GM23338 (cell line): ENCODE measurements around the gene AUH. TPM values are rescaled to one million over a fixed set of nuclear protein-coding genes. Genes with fewer than 3 reads are reported as not detected.

Source experiments
- ATAC-seq: fragments of 200-7000 bp; cut with Tn5 transposase; 3 replicates; pipeline ENCODE4 v1.9.1; 2020
- DNase-seq: peaks from one replicate; pipeline ENCODE4 v3.0.0-alpha.2; 2015; ENCODE audit warnings: low spot score
- H2AFZ ChIP-seq: fragments of 200-600 bp; sonication (generic); 2 replicates; pipeline ENCODE4 v1.8.0; 2016; ENCODE audit warnings: antibody characterized with exemption, mild to moderate bottlenecking, moderate library complexity
- H3F3A ChIP-seq: fragments of 200-600 bp; sonication (generic); replicated peaks from 2 replicates; pipeline ENCODE4 v1.8.0; 2017; ENCODE audit warnings: antibody characterized with exemption, mixed run types, low read depth
- H3K27ac ChIP-seq: fragments of 200-600 bp; sonication (generic); 2 replicates; pipeline ENCODE4 v1.6.1; 2016; ENCODE audit warnings: low read depth
- H3K27me3 ChIP-seq: fragments of 200-600 bp; sonication (generic); 2 replicates; pipeline ENCODE4 v1.8.0; 2016; ENCODE audit warnings: mild to moderate bottlenecking, mixed run types, moderate library complexity; ENCODE audit not compliant: insufficient read depth
- H3K36me3 ChIP-seq: fragments of 200-600 bp; sonication (generic); 2 replicates; pipeline ENCODE4 v1.8.0; 2016; ENCODE audit warnings: mild to moderate bottlenecking; ENCODE audit not compliant: insufficient read depth
- H3K4me1 ChIP-seq: fragments of 200-600 bp; sonication (generic); 2 replicates; pipeline ENCODE4 v1.8.0; 2016; ENCODE audit warnings: mild to moderate bottlenecking, moderate library complexity; ENCODE audit not compliant: insufficient read depth
- H3K4me2 ChIP-seq: fragments of 200-600 bp; sonication (generic); 2 replicates; pipeline ENCODE4 v1.7.1; 2017; ENCODE audit warnings: mixed run types
- H3K4me3 ChIP-seq: fragments of 200-600 bp; sonication (generic); 2 replicates; pipeline ENCODE4 v1.6.1; 2016; ENCODE audit warnings: mixed run types
- H3K79me2 ChIP-seq: fragments of 200-600 bp; sonication (generic); replicated peaks from 2 replicates; pipeline ENCODE4 v1.8.0; 2017; ENCODE audit warnings: mild to moderate bottlenecking; ENCODE audit not compliant: insufficient read depth
- H3K9me2 ChIP-seq: fragments of 200-600 bp; sonication (generic); 2 replicates; pipeline ENCODE4 v1.8.0; 2017; ENCODE audit not compliant: insufficient read depth
- H4K20me1 ChIP-seq: fragments of 200-600 bp; sonication (generic); replicated peaks from 2 replicates; pipeline ENCODE4 v1.8.0; 2017; ENCODE audit warnings: mild to moderate bottlenecking; ENCODE audit not compliant: insufficient read depth
- H3K27ac Mint-ChIP-seq: 2 replicates; pipeline ENCODE4 v1.8.0; 2020; ENCODE audit warnings: inconsistent platforms, mild to moderate bottlenecking, moderate library complexity, mixed read lengths
- H3K27me3 Mint-ChIP-seq: 3 replicates; pipeline ENCODE4 v1.8.0; 2022; ENCODE audit warnings: low read depth, mild to moderate bottlenecking, moderate library complexity, mixed read lengths, inconsistent platforms; ENCODE audit not compliant: insufficient read depth, poor library complexity
- H3K36me3 Mint-ChIP-seq: 3 replicates; pipeline ENCODE4 v1.8.0; 2021; ENCODE audit warnings: low read depth, mild to moderate bottlenecking, inconsistent platforms, moderate library complexity, mixed read lengths
- H3K4me1 Mint-ChIP-seq: 3 replicates; pipeline ENCODE4 v1.8.0; 2020; ENCODE audit warnings: mild to moderate bottlenecking, inconsistent platforms, mixed read lengths
- H3K4me3 Mint-ChIP-seq: 3 replicates; pipeline ENCODE4 v1.8.0; 2021; ENCODE audit warnings: moderate library complexity, mild to moderate bottlenecking, inconsistent platforms, mixed read lengths
- H3K9me3 Mint-ChIP-seq: 3 replicates; pipeline ENCODE4 v1.8.0; 2020; ENCODE audit warnings: moderate library complexity, mild to moderate bottlenecking, inconsistent platforms, mixed read lengths
- JUNB ChIP-seq: IDR thresholded peaks from one replicate; pipeline ENCODE4 v1.6.1; 2016; ENCODE audit warnings: antibody characterized with exemption; ENCODE audit not compliant: unreplicated experiment
- POLR2AphosphoS5 ChIP-seq: IDR thresholded peaks from 2 replicates; pipeline ENCODE4 v1.6.1; 2016; ENCODE audit warnings: antibody characterized with exemption, low read depth
- polyA plus RNA-seq: library from polyadenylated mRNA; unstranded; fragments of >200 nt; fragmentation: Nextera tagmentation; extraction: Ambion mirVana; gene quantifications from 2 replicates; pipeline ENCODE4 v1.2.1, GENCODE V29; 2016
- total RNA-seq: library from RNA; depleted of rRNA; stranded (reverse); fragments of >200 nt; shearing (Covaris generic); gene quantifications from 2 replicates; pipeline ENCODE4 v1.2.3, GENCODE V29; 2014
- TF ChIP-seq, protein P1 (sequence below): fragments of 250-450 bp; sonication (Bioruptor Pico); IDR thresholded peaks from 2 replicates; pipeline ENCODE4 v1.5.0; 2020; ENCODE audit warnings: mild to moderate bottlenecking, moderate library complexity
- TF ChIP-seq, protein P2 (sequence below): IDR thresholded peaks from 2 replicates; pipeline ENCODE4 v1.6.1; 2016; ENCODE audit warnings: antibody characterized with exemption

Gene AUH
- total and polyA plus RNA-seq, 2 experiments from 2014 or later, result 28.8 to 34.2 TPM

DNA sequence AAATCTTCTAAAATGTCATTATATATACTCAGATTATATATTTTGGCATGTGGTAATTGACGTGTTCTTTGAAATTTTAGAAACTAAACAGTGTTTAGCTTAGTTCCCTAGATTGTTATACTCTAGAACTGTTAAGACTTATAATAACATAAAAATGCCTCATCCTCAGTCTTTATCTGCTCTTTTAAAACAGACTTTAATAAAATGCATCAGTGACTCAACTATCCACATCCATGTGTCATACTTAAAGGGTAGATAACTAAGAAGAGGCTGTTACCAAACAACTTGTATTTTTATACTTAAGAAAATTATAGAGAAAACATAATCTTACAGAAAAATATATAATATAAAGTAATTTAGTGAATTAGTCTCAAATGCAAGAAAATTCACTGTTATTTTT lies 46.8 kb upstream of the AUH start:
- Histone ChIP-seq H3K4me2 (no peak overlapping the region), H3F3A (no peaks in the 10 kb centered on the region), H3K36me3 (no peaks in the 10 kb centered on the region), H3K4me3 (no peak overlapping the region), H3K27me3 (no peaks in the 10 kb centered on the region), H3K9me2 (no peaks in the 10 kb centered on the region), H3K27ac (no peak overlapping the region), H4K20me1 (no peaks in the 10 kb centered on the region), H3K79me2 (peaks cover 15% of the 10 kb centered on the region), H3K4me1 (no peaks in the 10 kb centered on the region), H2AFZ (no peak overlapping the region)
- Mint-ChIP-seq H3K27ac (no peak overlapping the region), H3K4me1 (0 out of 3 replicates have a peak, but pooled peaks cover 2% of the 10 kb centered on the region), H3K36me3 (peaks cover 17% of the 10 kb centered on the region; the same call in 2 of the 3 replicates), H3K4me3 (no peak overlapping the region), H3K27me3 (peaks cover 2% of the 10 kb centered on the region), H3K9me3 (no peaks in the 10 kb centered on the region)
- TF ChIP-seq, protein P1, sequence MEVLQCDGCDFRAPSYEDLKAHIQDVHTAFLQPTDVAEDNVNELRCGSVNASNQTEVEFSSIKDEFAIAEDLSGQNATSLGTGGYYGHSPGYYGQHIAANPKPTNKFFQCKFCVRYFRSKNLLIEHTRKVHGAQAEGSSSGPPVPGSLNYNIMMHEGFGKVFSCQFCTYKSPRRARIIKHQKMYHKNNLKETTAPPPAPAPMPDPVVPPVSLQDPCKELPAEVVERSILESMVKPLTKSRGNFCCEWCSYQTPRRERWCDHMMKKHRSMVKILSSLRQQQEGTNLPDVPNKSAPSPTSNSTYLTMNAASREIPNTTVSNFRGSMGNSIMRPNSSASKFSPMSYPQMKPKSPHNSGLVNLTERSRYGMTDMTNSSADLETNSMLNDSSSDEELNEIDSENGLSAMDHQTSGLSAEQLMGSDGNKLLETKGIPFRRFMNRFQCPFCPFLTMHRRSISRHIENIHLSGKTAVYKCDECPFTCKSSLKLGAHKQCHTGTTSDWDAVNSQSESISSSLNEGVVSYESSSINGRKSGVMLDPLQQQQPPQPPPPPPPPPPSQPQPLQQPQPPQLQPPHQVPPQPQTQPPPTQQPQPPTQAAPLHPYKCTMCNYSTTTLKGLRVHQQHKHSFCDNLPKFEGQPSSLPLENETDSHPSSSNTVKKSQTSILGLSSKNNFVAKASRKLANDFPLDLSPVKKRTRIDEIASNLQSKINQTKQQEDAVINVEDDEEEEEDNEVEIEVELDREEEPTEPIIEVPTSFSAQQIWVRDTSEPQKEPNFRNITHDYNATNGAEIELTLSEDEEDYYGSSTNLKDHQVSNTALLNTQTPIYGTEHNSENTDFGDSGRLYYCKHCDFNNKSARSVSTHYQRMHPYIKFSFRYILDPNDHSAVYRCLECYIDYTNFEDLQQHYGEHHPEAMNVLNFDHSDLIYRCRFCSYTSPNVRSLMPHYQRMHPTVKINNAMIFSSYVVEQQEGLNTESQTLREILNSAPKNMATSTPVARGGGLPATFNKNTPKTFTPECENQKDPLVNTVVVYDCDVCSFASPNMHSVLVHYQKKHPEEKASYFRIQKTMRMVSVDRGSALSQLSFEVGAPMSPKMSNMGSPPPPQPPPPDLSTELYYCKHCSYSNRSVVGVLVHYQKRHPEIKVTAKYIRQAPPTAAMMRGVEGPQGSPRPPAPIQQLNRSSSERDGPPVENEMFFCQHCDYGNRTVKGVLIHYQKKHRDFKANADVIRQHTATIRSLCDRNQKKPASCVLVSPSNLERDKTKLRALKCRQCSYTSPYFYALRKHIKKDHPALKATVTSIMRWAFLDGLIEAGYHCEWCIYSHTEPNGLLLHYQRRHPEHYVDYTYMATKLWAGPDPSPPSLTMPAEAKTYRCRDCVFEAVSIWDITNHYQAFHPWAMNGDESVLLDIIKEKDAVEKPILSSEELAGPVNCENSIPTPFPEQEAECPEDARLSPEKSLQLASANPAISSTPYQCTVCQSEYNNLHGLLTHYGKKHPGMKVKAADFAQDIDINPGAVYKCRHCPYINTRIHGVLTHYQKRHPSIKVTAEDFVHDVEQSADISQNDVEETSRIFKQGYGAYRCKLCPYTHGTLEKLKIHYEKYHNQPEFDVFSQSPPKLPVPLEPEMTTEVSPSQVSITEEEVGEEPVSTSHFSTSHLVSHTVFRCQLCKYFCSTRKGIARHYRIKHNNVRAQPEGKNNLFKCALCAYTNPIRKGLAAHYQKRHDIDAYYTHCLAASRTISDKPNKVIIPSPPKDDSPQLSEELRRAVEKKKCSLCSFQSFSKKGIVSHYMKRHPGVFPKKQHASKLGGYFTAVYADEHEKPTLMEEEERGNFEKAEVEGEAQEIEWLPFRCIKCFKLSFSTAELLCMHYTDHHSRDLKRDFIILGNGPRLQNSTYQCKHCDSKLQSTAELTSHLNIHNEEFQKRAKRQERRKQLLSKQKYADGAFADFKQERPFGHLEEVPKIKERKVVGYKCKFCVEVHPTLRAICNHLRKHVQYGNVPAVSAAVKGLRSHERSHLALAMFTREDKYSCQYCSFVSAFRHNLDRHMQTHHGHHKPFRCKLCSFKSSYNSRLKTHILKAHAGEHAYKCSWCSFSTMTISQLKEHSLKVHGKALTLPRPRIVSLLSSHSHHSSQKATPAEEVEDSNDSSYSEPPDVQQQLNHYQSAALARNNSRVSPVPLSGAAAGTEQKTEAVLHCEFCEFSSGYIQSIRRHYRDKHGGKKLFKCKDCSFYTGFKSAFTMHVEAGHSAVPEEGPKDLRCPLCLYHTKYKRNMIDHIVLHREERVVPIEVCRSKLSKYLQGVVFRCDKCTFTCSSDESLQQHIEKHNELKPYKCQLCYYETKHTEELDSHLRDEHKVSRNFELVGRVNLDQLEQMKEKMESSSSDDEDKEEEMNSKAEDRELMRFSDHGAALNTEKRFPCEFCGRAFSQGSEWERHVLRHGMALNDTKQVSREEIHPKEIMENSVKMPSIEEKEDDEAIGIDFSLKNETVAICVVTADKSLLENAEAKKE (CRISPR knock-in tag), result no peak
- no peak for TF ChIP-seq POLR2AphosphoS5
- no peak for TF ChIP-seq JUNB
- TF ChIP-seq, protein P2, sequence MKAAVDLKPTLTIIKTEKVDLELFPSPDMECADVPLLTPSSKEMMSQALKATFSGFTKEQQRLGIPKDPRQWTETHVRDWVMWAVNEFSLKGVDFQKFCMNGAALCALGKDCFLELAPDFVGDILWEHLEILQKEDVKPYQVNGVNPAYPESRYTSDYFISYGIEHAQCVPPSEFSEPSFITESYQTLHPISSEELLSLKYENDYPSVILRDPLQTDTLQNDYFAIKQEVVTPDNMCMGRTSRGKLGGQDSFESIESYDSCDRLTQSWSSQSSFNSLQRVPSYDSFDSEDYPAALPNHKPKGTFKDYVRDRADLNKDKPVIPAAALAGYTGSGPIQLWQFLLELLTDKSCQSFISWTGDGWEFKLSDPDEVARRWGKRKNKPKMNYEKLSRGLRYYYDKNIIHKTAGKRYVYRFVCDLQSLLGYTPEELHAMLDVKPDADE, result no peak
- no peak for ATAC-seq
- no peak for DNase-seq
